HG02610 (cell line): Measurements from ENCODE around the gene SALL2.

Experiments used
- ATAC-seq: cut with Tn5 transposase; IDR thresholded peaks from one replicate; pipeline ENCODE4 v1.9.1; 2021; ENCODE audit warnings: mild to moderate bottlenecking, moderate library complexity; ENCODE audit not compliant: unreplicated experiment

SALL2 gene

DNA sequence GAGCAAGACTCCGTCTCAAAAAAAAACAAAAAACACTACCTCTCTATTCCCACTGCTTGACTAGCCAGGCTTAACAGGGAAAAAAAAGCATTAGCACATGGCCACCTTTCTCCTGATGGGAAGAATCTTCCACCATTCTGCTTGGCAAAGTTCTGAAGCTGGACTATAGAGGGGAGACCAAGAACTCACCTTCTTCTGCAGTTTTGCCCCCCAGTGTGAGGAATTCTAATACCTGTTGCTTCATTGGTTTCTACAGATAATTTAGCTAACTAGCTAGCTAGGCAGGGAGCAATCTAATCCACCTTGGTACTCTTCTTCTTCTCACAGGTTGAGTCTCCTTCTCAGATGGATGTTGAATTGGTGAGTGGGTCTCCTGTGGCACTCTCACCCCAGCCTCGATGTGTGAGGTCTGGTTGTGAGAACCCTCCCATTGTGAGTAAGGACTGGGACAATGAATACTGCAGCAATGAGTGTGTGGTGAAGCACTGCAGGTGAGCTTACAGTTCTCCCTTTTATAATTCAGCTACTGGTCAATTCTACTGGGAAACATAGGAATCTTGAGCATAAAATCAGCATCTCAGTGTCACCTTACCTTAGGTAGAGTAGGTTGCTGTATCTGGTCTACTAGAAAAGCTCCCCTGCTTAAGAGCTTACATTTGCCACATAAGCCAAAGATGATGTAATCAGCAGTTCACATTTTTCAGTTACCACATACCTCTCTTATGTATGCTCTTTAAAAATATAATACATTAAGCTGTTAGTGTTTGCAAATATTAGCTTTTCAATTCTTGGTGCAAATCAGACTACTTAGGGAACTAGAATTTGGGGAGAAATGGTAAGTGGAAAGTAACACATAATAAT, 31.0 kb downstream of the SALL2 start:
- ATAC-seq, result no peak

DNA sequence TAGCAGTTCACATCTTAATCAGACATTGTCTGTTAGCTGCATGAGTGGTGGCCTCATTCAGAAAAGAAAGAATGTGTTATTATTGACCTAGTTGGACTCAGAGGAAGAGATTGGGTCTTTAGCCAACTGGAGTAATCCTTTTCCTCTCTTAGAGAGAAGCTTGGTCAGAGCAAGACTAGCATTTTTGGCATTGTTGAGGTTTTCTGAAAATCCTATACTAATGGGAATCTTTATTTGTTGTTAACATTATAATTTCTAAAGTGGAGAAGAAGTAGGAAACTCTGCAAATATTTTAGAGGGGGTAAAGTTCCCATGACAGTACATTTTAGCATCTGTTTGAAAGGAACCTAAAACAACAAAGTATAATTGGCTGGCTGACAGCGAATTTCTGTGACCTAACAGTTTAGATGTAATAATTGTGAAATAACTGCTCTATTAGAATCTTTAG, 39.5 kb downstream of the SALL2 start:
- no peak for ATAC-seq

DNA sequence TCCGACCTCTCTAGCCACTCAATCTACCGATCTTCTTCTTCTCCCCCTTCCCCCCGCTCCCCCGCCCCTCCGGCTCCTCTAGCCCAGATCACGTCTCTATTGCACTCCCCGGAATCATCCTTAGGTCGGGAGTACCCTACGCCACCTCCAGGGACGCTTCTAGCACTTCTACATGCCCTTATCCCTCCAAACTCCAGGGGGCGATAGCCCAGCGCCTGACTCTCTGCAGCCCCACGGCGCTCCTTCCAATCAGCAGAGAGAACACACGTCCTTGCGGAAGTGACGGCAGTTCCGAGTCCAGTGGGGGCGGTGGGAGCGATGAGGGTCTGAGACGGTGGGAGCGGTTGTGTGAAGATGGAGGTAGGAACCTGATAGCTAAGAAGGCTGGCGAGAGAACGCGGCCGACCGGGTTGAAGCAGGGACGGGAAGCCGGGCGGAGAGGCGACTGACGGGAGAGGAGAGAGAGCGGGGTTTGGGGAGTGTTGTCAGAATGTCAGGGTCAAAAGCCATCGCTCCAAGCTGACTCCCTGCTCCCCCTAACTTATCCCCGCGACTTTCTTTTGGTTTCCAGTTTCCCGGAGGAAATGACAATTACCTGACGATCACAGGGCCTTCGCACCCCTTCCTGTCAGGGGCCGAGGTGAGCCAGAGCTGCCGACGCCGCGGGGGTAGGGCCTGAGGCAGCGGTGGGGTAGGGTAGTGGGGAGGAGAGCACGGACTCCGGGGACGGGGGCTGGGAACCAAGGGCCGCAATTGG, 49.0 kb downstream of the SALL2 start, which contains the start of the genes RAB2B and TOX4:
Gene RAB2B (minus strand): TSS at position 35 of the 757 bp plus-strand sequence. CDS start 87 bp downstream, outside the sequence.
Gene TOX4 (plus strand): TSS at position 271 of the 757 bp plus-strand sequence. CDS start 84 bp downstream, at position 355.
- peak; percentile 99 for ATAC-seq

DNA sequence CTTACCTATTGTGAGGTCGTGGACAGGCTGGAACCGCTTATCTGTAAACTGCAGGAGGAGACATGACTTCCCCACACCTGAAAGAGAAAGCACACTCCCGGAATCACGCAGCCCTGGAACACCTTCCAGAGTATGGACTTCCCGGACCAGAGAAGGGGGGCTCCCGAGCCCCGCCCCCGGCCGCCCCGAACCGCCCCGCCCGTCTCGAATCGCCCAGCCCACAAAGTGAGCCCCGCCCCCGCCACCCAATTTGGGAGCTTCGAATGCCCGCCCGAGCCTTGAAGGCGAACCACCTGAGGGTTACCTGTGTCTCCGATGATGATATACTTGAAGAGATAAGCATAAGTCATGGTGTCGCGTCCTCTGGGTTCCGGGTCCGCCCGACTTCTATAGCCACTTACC, 49.6 kb downstream of the SALL2 start:
- peak; percentile 28 for ATAC-seq

DNA sequence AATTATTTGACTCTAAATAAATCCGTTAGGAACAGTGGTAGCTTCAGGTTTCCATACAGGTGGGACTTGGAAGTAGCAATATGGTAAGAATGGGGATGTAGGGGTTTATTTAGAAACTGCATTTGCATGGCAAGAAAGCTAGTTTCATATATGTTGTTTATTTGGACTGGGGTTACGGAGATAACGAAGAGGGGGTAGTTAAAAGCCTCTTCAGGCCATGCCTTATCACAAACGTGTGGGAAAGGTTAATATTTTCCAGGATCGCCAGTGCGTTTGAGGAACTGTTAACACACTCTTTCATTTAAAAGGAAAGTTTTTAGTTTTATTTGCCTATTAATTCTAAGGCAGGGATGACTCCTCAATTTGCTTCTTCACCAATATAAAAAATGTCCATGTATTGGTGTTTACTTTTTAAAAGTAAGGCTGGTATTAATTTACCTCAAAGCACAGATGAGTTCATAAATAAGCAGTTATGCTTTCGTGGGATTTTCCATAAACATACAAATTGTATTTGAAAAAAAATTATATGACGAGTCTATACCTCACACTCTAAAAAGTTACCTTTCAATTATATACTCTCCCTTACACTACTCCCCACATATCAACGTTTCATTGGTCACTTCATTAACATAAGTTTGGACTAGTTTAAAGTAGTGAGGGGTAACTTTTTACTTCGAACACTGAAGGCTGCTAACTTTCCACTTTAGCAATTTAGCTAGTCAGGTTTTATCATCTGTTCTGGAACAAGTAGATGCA, 50.2 kb downstream of the SALL2 start:
- ATAC-seq, result peak; percentile 1
